Osteoblast (primary cell): ENCODE results near the gene ADAMTS2. TPM values are rescaled to one million over a fixed set of nuclear protein-coding genes. Genes with fewer than 3 reads are reported as not detected.
A peak's percentile ranks its signal among the peaks of the same experiment; 100 is the strongest.

Experiments used
- DNase-seq: peaks from one replicate; pipeline ENCODE4 v3.0.0; 2011; ENCODE audit warnings: low spot score, mixed read lengths; ENCODE audit not compliant: insufficient read length; ENCODE audit errors: missing footprints
- H2AFZ ChIP-seq: 2 replicates; pipeline ENCODE4 v1.6.0; 2011; ENCODE audit warnings: mild to moderate bottlenecking, low read length
- H3K27ac ChIP-seq: 2 replicates; pipeline ENCODE4 v1.5.1; 2011; ENCODE audit warnings: mild to moderate bottlenecking, low read depth, low read length, moderate library complexity
- H3K27me3 ChIP-seq: 2 replicates; pipeline ENCODE4 v1.6.0; 2012; ENCODE audit warnings: mild to moderate bottlenecking, control low read depth, inconsistent platforms, low read length, moderate library complexity; ENCODE audit not compliant: insufficient read depth
- H3K36me3 ChIP-seq: 2 replicates; pipeline ENCODE4 v1.5.1; 2011; ENCODE audit warnings: mild to moderate bottlenecking, low read length, control low read depth, moderate library complexity; ENCODE audit not compliant: insufficient read depth
- H3K4me1 ChIP-seq: 2 replicates; pipeline ENCODE4 v1.5.1; 2011; ENCODE audit warnings: mild to moderate bottlenecking, low read length, control low read depth, moderate library complexity; ENCODE audit not compliant: insufficient read depth
- H3K4me2 ChIP-seq: 2 replicates; pipeline ENCODE4 v1.6.0; 2011; ENCODE audit warnings: mild to moderate bottlenecking, low read length; ENCODE audit not compliant: insufficient read depth
- H3K4me3 ChIP-seq: fragments of 200-600 bp; sonication (generic); 3 replicates; pipeline ENCODE4 v1.5.1; 2012; ENCODE audit warnings: mild to moderate bottlenecking, low read length, inconsistent platforms; ENCODE audit not compliant: insufficient read depth
- H3K79me2 ChIP-seq: 2 replicates; pipeline ENCODE4 v1.6.0; 2012; ENCODE audit warnings: mild to moderate bottlenecking, low read length, control low read depth, inconsistent platforms; ENCODE audit not compliant: insufficient read depth
- H3K9me3 ChIP-seq: 2 replicates; pipeline ENCODE4 v1.5.1; 2011; ENCODE audit warnings: low read depth, low read length, control low read depth
- H4K20me1 ChIP-seq: 2 replicates; pipeline ENCODE4 v1.6.0; 2012; ENCODE audit warnings: mild to moderate bottlenecking, low read length, control low read depth; ENCODE audit not compliant: insufficient read depth
- CTCF ChIP-seq: IDR thresholded peaks from 2 replicates; pipeline ENCODE4 v1.5.1; 2011; ENCODE audit warnings: mild to moderate bottlenecking, low read depth, low read length, moderate library complexity; ENCODE audit errors: extremely low read depth
- total RNA-seq: library from RNA; depleted of rRNA; stranded (reverse); fragments of >200 nt; gene quantifications from 2 replicates; pipeline ENCODE4 v1.2.3, GENCODE V29; 2012

ADAMTS2 gene
- total RNA-seq, 1 donor, result 144 TPM

GRCh38 chr5:179348011-179348530 lies 2.8 kb upstream of the ADAMTS2 start:
- Histone ChIP-seq H3K27ac (no peak overlapping the region), H3K9me3 (no peaks in the 10 kb centered on the region), H3K4me3 (no peak overlapping the region), H3K4me1 (peaks cover 15% of the 10 kb centered on the region), H3K27me3 (peaks cover 4% of the 10 kb centered on the region), H2AFZ (no peak overlapping the region), H3K4me2 (no peak overlapping the region), H4K20me1 (peaks cover 6% of the 10 kb centered on the region), H3K36me3 (no peaks in the 10 kb centered on the region), H3K79me2 (peaks cover 14% of the 10 kb centered on the region)
- TF ChIP-seq CTCF, result no peak
- DNase-seq, result peak; percentile 82

- peaks cover 4% of the 10 kb centered on the region for H3K27me3 ChIP-seq
- H3K27ac ChIP-seq, result no peak overlapping the region
- TF ChIP-seq CTCF, result no peak
- peak; percentile 71 for DNase-seq
- no peak overlapping the region for H3K4me3 ChIP-seq
- H3K9me3 ChIP-seq, result no peaks in the 10 kb centered on the region
- H3K79me2 ChIP-seq, result peaks cover 19% of the 10 kb centered on the region
- peaks cover 11% of the 10 kb centered on the region for H4K20me1 ChIP-seq
- no peak overlapping the region for H2AFZ ChIP-seq
- no peaks in the 10 kb centered on the region for H3K36me3 ChIP-seq
- H3K4me2 ChIP-seq, result no peak overlapping the region
- peaks cover 17% of the 10 kb centered on the region for H3K4me1 ChIP-seq
Measured at GRCh38 chr5:179347581-179347980, 2.3 kb upstream of the ADAMTS2 start.

DNA sequence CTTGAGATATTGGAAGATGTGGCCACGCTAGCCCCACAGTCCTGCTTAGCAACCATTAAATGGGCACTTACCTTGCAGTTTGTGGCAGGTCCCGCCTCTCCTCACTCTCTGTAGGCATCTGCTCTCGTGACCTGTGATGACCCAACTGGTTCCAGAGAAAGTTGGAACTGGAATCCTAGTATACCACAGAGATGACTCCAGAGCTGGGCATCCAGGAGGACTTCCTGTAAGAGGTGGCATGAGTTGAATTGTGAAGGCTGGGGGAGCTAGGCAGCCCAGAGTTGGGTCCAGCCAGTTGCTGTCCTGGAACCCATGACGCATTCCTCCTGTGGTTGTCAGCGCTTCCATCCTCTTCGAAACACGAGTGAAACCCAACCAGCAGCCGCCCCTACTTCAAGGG lies 1.6 kb upstream of the ADAMTS2 start:
- Histone ChIP-seq H2AFZ (no peak overlapping the region), H3K4me1 (peaks cover 22% of the 10 kb centered on the region), H3K4me2 (no peak overlapping the region), H3K36me3 (peaks cover 2% of the 10 kb centered on the region), H3K4me3 (no peak overlapping the region), H4K20me1 (peaks cover 18% of the 10 kb centered on the region), H3K27ac (no peak overlapping the region), H3K9me3 (no peaks in the 10 kb centered on the region), H3K79me2 (peaks cover 26% of the 10 kb centered on the region), H3K27me3 (peaks cover 4% of the 10 kb centered on the region)
- TF ChIP-seq CTCF, result no peak
- DNase-seq, result peak; percentile 61

GRCh38 chr5:179346401-179346800 lies 1.1 kb upstream of the ADAMTS2 start:
- H4K20me1 ChIP-seq, result peaks cover 20% of the 10 kb centered on the region
- H3K9me3 ChIP-seq, result no peaks in the 10 kb centered on the region
- peaks cover 26% of the 10 kb centered on the region for H3K4me1 ChIP-seq
- no peak overlapping the region for H3K27ac ChIP-seq
- H3K4me3 ChIP-seq, result no peak overlapping the region
- no peak for TF ChIP-seq CTCF
- H3K36me3 ChIP-seq, result peaks cover 5% of the 10 kb centered on the region
- H3K4me2 ChIP-seq, result no peak overlapping the region
- DNase-seq, result peak; percentile 80
- no peak overlapping the region for H2AFZ ChIP-seq
- H3K27me3 ChIP-seq, result peaks cover 2% of the 10 kb centered on the region
- peaks cover 31% of the 10 kb centered on the region for H3K79me2 ChIP-seq
